GM12865 (cell line): ENCODE data around the gene IGLL5.

Experiments used
- DNase-seq: peaks from one replicate; pipeline ENCODE4 v3.0.0; 2010; ENCODE audit warnings: low read depth
- H3K4me3 ChIP-seq: 2 replicates; pipeline ENCODE4 v1.5.1; 2011; ENCODE audit warnings: mild to moderate bottlenecking, low read depth, low read length, control low read depth
- TF ChIP-seq, protein P1 (sequence below): IDR thresholded peaks from 2 replicates; pipeline ENCODE4 v1.5.1; 2011; ENCODE audit warnings: low read length, control low read depth, low read depth, inconsistent platforms; ENCODE audit not compliant: insufficient read depth; ENCODE audit errors: missing control alignments

IGLL5 gene

DNA sequence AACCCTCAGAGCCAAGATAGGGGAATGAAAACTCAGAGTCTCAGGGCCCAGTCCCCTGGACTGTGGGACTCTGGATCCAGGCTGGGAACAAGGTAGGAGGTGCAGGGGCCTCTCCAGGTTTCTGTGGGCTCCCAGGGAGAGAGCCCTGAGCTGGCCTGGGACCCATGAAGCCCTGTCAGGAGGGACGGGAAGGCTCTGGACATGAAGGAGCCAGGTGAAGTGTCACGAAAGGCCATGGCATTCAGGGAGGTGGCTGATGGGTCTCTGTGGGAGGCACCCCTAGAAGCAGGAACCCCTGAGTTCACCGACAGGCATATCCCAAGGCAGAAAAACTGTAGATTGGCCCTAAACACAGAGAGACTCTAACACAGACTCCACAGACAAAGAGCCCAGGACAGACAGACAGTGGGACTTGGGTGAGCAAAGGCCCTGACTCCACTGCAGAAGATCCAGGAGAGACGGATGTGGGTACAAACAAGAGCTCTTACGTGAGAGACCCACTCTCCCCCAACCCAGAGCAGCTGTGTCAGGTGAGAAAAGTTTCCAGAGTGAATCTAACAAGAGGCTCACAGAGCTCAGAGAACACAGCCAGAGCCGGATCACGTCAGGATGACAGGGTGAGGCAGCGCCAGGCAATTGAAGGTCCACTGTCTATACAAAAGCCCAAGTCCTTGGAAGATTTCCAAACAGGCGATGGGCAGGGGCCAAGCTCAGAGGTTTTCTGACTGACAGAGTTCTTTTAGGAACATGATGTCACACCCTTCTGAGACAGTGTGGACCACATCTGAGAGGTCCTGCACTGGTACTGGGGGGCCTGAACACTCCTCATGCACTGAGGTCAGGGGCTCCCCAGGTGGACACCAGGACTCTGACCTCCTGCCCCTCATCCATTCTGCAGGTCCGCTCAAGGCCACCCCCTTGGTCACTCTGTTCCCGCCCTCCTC lies 27.4 kb downstream of the IGLL5 start:
- no peak overlapping the region for H3K4me3 ChIP-seq
- TF ChIP-seq, protein P1, sequence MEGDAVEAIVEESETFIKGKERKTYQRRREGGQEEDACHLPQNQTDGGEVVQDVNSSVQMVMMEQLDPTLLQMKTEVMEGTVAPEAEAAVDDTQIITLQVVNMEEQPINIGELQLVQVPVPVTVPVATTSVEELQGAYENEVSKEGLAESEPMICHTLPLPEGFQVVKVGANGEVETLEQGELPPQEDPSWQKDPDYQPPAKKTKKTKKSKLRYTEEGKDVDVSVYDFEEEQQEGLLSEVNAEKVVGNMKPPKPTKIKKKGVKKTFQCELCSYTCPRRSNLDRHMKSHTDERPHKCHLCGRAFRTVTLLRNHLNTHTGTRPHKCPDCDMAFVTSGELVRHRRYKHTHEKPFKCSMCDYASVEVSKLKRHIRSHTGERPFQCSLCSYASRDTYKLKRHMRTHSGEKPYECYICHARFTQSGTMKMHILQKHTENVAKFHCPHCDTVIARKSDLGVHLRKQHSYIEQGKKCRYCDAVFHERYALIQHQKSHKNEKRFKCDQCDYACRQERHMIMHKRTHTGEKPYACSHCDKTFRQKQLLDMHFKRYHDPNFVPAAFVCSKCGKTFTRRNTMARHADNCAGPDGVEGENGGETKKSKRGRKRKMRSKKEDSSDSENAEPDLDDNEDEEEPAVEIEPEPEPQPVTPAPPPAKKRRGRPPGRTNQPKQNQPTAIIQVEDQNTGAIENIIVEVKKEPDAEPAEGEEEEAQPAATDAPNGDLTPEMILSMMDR, result no peak
- DNase-seq, result no peak

GRCh38 chr22:22915670-22916035 lies 28.0 kb downstream of the IGLL5 start:
- H3K4me3 ChIP-seq, result no peak overlapping the region
- no peak for DNase-seq
- TF ChIP-seq, protein P1, result no peak

DNA sequence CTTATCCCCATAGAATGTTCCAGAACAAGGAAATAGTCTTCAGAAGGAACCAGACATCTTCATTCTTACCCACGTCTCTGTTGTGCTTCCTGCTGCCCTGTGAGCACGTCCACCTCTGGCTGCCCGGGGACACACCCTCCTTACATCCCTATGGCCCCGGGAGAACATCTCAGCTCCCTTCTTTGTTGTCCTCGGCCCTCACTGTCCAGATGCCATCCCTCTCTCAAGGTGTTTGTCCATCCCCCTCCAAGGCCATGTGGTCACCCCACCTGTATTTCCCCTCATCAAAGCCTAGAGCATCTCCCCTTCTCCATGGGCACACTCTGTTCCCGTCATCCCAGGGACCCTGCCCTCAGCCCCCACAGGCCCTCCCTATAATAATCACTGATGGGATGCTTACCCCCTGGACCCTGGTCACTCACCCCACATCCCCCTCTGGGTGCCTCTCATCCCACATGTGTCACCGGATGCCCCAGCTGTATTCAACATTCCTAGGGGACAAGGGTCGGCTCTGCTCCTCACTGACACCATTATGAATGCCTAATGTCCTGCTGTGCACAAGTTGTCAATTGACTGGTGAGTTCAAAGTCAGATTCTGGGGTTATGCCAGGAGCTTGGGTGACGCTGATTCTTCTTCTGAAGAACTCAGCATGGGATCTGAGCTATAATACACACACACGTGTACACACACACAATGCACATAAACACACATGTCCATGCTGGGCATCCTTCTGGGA lies 28.8 kb downstream of the IGLL5 start:
- no peak overlapping the region for H3K4me3 ChIP-seq
- DNase-seq, result no peak
- TF ChIP-seq, protein P1, result no peak

- no peak overlapping the region for H3K4me3 ChIP-seq
- TF ChIP-seq, protein P1, result no peak
- DNase-seq, result no peak
Measured at GRCh38 chr22:22916952-22917290, 29.3 kb downstream of the IGLL5 start.

- TF ChIP-seq, protein P1, result no peak
- H3K4me3 ChIP-seq, result no peak overlapping the region
- no peak for DNase-seq
Measured at GRCh38 chr22:22917377-22917776, 29.8 kb downstream of the IGLL5 start.

GRCh38 chr22:22918297-22918965 lies 30.8 kb downstream of the IGLL5 start:
- no peak for DNase-seq
- TF ChIP-seq, protein P1, result no peak
- H3K4me3 ChIP-seq, result no peak overlapping the region
